GM12878 (cell line): Measurements from ENCODE around the gene IER5.
A peak's percentile ranks its signal among the peaks of the same experiment; 100 is the strongest.

Source experiments
- ASH2L ChIP-seq: fragments of 300-600, 200-600 bp; sonication (generic); IDR thresholded peaks from 2 replicates; pipeline ENCODE4 v1.6.1; 2017; ENCODE audit warnings: low read depth, mild to moderate bottlenecking, borderline replicate concordance
- EZH2 ChIP-seq: IDR thresholded peaks from 2 replicates; pipeline ENCODE4 v1.6.1; 2012; ENCODE audit warnings: low read depth, mild to moderate bottlenecking, control low read depth, inconsistent platforms, low read length, borderline replicate concordance; ENCODE audit not compliant: control insufficient read depth
- TAF1 ChIP-seq: IDR thresholded peaks from 2 replicates; pipeline ENCODE4 v1.6.1; 2011; ENCODE audit warnings: mild to moderate bottlenecking, low read depth, low read length, borderline replicate concordance

DNA sequence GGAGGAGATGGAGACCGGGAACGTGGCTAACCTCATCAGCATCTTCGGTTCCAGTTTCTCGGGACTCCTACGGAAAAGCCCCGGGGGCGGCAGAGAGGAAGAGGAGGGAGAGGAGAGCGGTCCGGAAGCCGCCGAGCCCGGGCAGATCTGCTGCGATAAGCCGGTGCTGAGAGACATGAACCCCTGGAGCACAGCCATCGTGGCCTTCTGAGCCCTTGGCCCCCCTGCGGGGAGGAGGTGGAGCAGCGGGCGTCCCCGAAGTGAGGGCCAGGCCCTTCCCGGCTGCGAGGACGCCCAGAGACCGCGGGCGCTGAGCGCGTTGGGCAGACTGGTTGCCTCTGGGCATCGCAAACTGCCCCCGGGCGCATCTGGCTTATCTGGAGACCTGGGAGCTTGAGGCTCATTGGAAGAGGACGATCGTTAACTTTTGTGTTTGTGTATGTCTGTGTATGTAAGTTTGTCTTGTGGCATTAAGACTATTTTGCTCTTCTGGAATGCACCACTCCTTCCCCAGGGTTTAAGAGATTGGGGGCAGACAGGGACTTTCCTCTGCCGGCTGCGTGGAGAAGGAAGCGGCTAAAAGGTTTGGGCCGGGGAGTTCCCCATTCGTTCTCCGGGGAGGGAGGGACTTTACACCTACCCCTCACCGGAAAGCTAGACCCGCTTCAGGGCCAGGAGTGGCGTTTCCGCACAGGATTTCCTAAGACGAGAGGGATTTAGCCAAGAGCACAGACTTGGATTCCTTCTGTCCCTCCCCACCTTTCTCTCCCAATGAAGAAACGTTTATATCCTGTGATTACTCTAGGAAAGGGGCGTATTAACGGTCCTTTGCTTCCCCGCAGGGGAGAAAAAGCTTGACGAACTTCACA, 1.4 kb downstream of the IER5 start:
- TF ChIP-seq EZH2 (no peak), TAF1 (peak; percentile 55; the same call in 1 of the 2 replicates), ASH2L (no peak)
